NCI-H1417 treated with DMSO at 0.1 percent for 48 hours (cell line): ENCODE data around the gene PEDS1.
A peak's percentile ranks its signal among the peaks of the same experiment; 100 is the strongest.
"Not testable (repeated sequence)": the region's sequence is repeated elsewhere in the genome, so short reads cannot be mapped to it uniquely, and the experiment has no call there.

Experiments
- DNase-seq: peaks from one replicate; lab custom pipeline; 2025; lab: John Stamatoyannopoulos, UW

PEDS1 gene

GRCh38 chr20:50112512-50113419 lies 40.8 kb downstream of the PEDS1 start, which contains the start of gene UBE2V1:
Gene UBE2V1, minus strand, starts transcription at chr20:50113150. Its CDS starts 22 bp downstream, at chr20:50113128.
- DNase-seq, result peak; percentile 72

GRCh38 chr20:50111829-50112495 lies 41.6 kb downstream of the PEDS1 start:
- no peak for DNase-seq

DNA sequence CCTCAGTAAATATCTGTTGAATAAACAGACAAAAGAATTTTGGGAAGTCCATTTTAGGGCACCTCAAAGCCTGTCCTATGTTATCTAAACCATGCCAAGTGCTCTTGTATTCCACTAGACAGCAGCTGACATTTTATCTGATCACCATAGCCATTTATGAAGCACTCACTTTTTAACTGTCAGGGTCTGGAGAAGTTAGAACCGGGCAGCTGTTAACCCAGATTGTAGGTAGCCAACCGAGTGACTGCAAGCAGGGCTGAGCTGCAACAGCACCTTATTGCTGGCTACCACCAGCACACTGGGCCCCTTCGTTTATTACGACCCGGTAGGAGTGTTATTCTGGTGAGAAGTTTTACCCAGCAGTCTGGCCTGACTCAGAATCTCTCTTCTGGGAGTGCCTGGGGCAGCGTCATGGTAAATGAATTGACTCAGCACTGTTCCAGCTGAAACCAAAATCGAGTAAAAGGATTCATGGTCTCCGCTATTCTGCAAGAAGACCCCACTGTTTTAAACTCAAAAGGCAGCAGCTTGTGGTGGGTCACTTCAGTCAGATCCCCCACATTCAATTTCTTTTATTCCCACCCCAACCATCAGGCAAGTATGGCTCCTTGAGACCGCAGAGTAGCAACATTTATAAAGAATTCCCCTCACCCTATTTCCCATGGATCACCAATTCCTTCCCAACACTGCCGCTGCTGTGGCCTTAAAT lies 42.2 kb downstream of the PEDS1 start:
- DNase-seq, result no peak

- no peak for DNase-seq
These were observed 43.1 kb downstream of the PEDS1 start for GRCh38 chr20:50110141-50111047.

DNA sequence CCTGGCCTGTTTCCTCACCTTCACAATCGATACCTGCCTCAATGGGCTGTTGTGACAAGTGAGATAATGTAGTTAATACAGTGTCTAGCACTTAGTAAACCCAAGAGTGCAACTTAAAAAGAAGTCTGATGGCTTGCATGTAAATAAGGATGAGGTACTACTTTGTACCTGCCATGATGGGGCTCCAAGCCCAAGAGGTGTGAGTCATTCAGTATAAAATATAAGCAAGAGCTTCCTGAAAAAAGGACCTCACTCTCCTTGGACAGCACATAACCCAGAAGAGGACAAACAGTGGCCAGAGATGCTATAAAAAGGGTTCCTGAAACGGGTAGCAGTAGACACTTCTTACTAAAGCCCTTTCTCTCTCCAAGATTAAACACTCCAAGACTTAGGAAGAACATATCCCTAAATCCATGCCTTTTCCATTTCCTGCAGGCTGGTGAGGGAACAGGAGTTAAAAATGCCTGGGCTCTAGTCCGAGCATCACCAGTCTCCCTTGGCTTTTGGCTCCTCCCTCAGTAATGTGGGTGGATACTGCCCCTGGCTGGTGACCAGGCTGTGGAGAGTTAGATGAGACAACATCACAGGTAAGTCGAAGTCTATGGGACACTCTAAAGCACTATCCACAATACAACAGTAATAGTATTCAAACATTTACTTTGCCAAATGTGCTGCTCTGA lies 44.8 kb downstream of the PEDS1 start:
- DNase-seq, result no peak

- DNase-seq, result no peak
These were observed 45.7 kb downstream of the PEDS1 start for GRCh38 chr20:50107796-50108331.

DNA sequence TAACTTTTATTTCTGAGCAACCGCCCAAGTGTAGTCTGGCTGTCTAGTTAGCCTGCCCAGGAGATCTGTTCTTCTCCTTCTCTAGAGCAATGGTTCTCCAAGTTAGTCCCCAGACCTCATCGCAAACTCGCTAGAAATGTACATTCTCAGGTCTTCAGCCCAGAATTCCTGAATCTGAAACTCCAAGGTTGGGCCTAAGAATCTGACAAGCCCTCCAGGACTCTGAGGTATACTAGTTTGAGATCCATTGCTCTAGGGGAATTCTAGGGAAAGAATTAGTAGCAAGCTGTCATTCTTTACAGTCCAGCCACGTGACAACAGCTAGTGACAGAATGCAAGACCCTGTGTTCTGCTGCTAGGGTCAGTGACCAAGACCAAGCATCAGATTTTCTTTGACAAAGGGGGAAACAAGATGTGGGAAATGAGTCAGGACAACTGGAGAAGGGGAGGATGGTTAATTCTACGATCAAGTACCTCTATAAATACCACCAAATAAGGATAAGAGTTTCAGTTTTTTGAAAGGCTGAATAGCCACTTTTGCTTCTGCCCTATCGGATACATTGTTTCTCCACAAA lies 46.4 kb downstream of the PEDS1 start:
- no peak for DNase-seq

- DNase-seq, result not testable (repeated sequence)
These were observed 46.9 kb downstream of the PEDS1 start for GRCh38 chr20:50106669-50107068.
